ENCODE data around the gene FCHSD1. TPM values are rescaled to one million over a fixed set of nuclear protein-coding genes. Genes with fewer than 3 reads are reported as not detected.

The FCHSD1 gene
- total RNA-seq (2013): 26.3 TPM
- polyA plus RNA-seq (10 to 100 TPM in 1 of 3 donors, 1 to 10 TPM in 2; 3.0 to 73.3 (median 3.4) TPM), polyA minus RNA-seq (17.7 and 22.9 TPM in 2 replicates), total RNA-seq (6.8 to 42.4 (median 30.0) reads per million in 11 experiments)

DNA sequence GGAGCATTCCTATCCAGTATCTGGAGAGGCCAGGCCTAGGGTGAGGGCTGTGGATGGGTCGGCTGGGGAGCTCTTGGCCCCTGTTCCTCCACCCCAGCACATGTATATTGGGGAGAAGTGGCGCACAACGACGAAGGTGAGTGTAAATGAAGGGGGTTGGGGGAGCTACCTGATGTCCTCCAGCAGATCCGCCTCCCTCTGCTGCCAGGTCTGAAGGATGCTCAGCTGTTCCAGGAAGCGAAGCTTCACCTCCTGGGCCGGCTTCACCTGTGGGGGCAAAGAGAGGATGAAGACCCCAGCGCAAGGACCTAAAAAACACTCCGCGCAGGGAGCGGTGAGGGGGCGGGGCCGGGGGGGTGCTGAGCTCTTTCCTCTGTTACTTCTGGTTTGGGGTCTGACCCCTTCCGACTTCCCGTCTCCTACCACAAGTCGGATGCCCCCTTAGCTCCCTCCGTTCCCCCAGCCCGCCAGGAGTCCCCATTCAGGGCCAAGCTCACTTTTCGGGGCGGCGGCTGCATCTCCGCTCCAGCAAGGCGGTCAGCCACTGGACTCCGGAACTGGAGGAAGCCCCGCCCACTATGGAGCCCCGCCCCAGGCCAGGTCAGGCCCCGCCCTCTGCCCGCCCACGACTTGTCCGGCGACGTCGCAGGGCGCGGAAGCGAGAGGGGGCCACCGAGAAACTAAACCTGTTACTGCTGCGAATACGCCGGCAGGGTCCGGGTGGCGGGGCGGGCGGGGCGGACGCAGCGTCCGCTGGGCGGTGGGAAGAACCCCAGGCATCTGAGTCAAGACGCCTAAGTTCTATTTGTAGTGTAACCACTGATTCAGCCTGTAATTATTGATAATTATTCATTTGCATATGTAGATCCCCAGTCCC, at the start of gene FCHSD1:
Gene FCHSD1, minus strand, starts transcription at position 568 of the 877 bp plus-strand sequence. Its CDS starts 50 bp downstream, at position 518.
- peak within 1 kb of the TSS; percentile 66 for H3K9ac ChIP-seq (ENCODE audit: insufficient read depth, low read length, poor library complexity, severe bottlenecking)
- Mint-ChIP-seq H3K36me3 (peaks cover 57 to 58% of the 10 kb centered on the region in 2 donors), H3K9me3 (peaks cover 0 to 2% (median 0%) of the 10 kb centered on the region in 7 donors), H3K27me3 (ENCODE audit: low read depth in 3 of 3) (peaks cover 0 to 2% (median 2%) of the 10 kb centered on the region in 3 donors), H3K4me3 (peak within 1 kb of the TSS; percentile 99 to 100), H3K27ac (peak within 1 kb of the TSS; percentile 32 to 94 (median 92)), H3K4me1 (peaks cover 27% of the 10 kb centered on the region)
- H3K4me3 ChIP-seq (replicated peaks in 1 of 3; ENCODE audit: low read depth in 2 of 3, low read length in 3 of 3): peak within 1 kb of the TSS; percentile 78 to 90 (median 90)
- intact Hi-C loops (cut with micrococcal nuclease): loop anchor here in 1 of 2 donors (2.0 kb wide), 1 partner anchor 16 kb away; no protein-coding TSS in a partner anchor
- H3K36me3 ChIP-seq (replicated peaks in 1 of 2; ENCODE audit: control insufficient read depth in 1 of 2, insufficient read depth in 2 of 2, low read length in 2 of 2): peaks cover 45 to 57% of the 10 kb centered on the region in 2 donors
- H4K20me1 ChIP-seq (ENCODE audit: insufficient read depth, low read length): no peaks in the 10 kb centered on the region
- DNase-seq: peak; percentile 80
- peak within 1 kb of the TSS; percentile 97 for H2AFZ ChIP-seq (ENCODE audit: insufficient read depth, low read depth, low read length, poor library complexity, severe bottlenecking)
- no peaks in the 10 kb centered on the region for H3K27me3 ChIP-seq (ENCODE audit: control insufficient read depth in 2 of 2, insufficient read depth in 2 of 2, low read length in 2 of 2)
- H3K27ac ChIP-seq (ENCODE audit: low read depth in 1 of 2, low read length in 2 of 2): peak within 1 kb of the TSS in 1 of 2 donors; percentile 65
- no peaks in the 10 kb centered on the region for H3K9me3 ChIP-seq (replicated peaks in 1 of 2; ENCODE audit: control insufficient read depth in 1 of 2, insufficient read depth in 1 of 2, low read length in 2 of 2)
- no peaks in the 10 kb centered on the region for H3K79me2 ChIP-seq (ENCODE audit: insufficient read depth, low read length)
- TF ChIP-seq, protein P1, sequence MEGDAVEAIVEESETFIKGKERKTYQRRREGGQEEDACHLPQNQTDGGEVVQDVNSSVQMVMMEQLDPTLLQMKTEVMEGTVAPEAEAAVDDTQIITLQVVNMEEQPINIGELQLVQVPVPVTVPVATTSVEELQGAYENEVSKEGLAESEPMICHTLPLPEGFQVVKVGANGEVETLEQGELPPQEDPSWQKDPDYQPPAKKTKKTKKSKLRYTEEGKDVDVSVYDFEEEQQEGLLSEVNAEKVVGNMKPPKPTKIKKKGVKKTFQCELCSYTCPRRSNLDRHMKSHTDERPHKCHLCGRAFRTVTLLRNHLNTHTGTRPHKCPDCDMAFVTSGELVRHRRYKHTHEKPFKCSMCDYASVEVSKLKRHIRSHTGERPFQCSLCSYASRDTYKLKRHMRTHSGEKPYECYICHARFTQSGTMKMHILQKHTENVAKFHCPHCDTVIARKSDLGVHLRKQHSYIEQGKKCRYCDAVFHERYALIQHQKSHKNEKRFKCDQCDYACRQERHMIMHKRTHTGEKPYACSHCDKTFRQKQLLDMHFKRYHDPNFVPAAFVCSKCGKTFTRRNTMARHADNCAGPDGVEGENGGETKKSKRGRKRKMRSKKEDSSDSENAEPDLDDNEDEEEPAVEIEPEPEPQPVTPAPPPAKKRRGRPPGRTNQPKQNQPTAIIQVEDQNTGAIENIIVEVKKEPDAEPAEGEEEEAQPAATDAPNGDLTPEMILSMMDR (IDR thresholded peaks at IDR 0.05): no peak
- H3K4me1 ChIP-seq (ENCODE audit: control insufficient read depth in 1 of 2, insufficient read depth in 2 of 2, low read length in 2 of 2): peaks cover 13 to 20% of the 10 kb centered on the region in 2 donors
- H3K4me2 ChIP-seq (replicated peaks; ENCODE audit: extremely low read depth, low read length, poor library complexity, severe bottlenecking): peak within 1 kb of the TSS; percentile 98
- WGBS (ENCODE audit: insufficient coverage): 2% methylated on average over 37 of the region's 50 CpGs

DNA sequence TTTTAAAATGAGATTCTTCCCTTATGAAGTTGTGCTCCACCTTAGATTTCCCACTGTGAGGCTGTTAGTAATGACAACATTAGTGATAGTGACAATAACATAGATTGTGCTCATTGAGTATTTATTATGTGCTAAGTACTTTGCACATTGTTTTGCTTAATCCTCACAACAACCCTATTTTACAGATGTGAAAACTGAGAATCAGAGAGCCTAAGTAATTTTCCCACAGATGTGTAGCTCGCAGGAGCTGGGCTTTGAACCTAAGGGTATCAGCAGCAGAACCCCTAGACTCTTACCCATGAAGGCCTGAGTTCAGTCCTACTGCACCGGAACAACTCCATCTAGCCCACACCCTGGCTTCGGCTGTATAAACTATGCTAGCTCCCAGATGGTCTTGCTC, 46.4 kb upstream of the FCHSD1 start:
- H3K4me1 ChIP-seq (ENCODE audit: control insufficient read depth in 1 of 2, insufficient read depth in 2 of 2, low read length in 2 of 2): peaks cover 6 to 9% of the 10 kb centered on the region in 2 donors
- peaks cover 15% of the 10 kb centered on the region for H3K4me1 Mint-ChIP-seq
- H3K36me3 ChIP-seq (replicated peaks in 1 of 2; ENCODE audit: control insufficient read depth in 1 of 2, insufficient read depth in 2 of 2, low read length in 2 of 2): no peaks in the 10 kb centered on the region
- H3K79me2 ChIP-seq (ENCODE audit: insufficient read depth, low read length): no peaks in the 10 kb centered on the region
- peaks cover 9 to 32% (median 13%) of the 10 kb centered on the region in 3 donors for H3K27me3 Mint-ChIP-seq (ENCODE audit: low read depth in 3 of 3)
- no peaks in the 10 kb centered on the region for H3K36me3 Mint-ChIP-seq
- H2AFZ ChIP-seq (ENCODE audit: insufficient read depth, low read depth, low read length, poor library complexity, severe bottlenecking): no peak overlapping the region
- peaks cover 0 to 7% of the 10 kb centered on the region in 2 donors for H3K9me3 ChIP-seq (replicated peaks in 1 of 2; ENCODE audit: control insufficient read depth in 1 of 2, insufficient read depth in 1 of 2, low read length in 2 of 2)
- no peak for DNase-seq
- no peak overlapping the region for H3K9ac ChIP-seq (ENCODE audit: insufficient read depth, low read length, poor library complexity, severe bottlenecking)
- H3K4me2 ChIP-seq (replicated peaks; ENCODE audit: extremely low read depth, low read length, poor library complexity, severe bottlenecking): no peak overlapping the region
- 94% methylated on average over 3 of the region's 3 CpGs for WGBS (ENCODE audit: insufficient coverage)
- no peaks in the 10 kb centered on the region for H4K20me1 ChIP-seq (ENCODE audit: insufficient read depth, low read length)
- H3K9me3 Mint-ChIP-seq: peaks cover 0 to 12% (median 0%) of the 10 kb centered on the region in 7 donors
- H3K4me3 ChIP-seq (replicated peaks in 1 of 3; ENCODE audit: low read depth in 2 of 3, low read length in 3 of 3): no peak overlapping the region
- no peak overlapping the region for H3K27ac Mint-ChIP-seq
- intact Hi-C loops (cut with micrococcal nuclease): loop anchor here (10.0 kb wide), 2 partner anchors 117 to 447 kb away; no protein-coding TSS in a partner anchor
- H3K27ac ChIP-seq (ENCODE audit: low read depth in 1 of 2, low read length in 2 of 2): no peak overlapping the region
- peaks cover 18 to 25% of the 10 kb centered on the region in 2 donors for H3K27me3 ChIP-seq (ENCODE audit: control insufficient read depth in 2 of 2, insufficient read depth in 2 of 2, low read length in 2 of 2)
- TF ChIP-seq, protein P1 (IDR thresholded peaks at IDR 0.05): no peak
- H3K4me3 Mint-ChIP-seq: no peak overlapping the region
